GM13976 (cell line): ENCODE measurements around the gene APBB1IP.
A peak's percentile ranks its signal among the peaks of the same experiment; 100 is the strongest.
"Not testable (repeated sequence)": the region's sequence is repeated elsewhere in the genome, so short reads cannot be mapped to it uniquely, and the experiment has no call there.

Experiments
- DNase-seq: peaks from one replicate; pipeline ENCODE4 v3.0.0; 2012; ENCODE audit warnings: low spot score
- CTCF ChIP-seq: IDR thresholded peaks from 2 replicates; pipeline ENCODE4 v1.5.1; 2012; ENCODE audit warnings: borderline replicate concordance, mild to moderate bottlenecking; ENCODE audit not compliant: insufficient read depth; ENCODE audit errors: extremely low read depth, missing control alignments, control extremely low read depth
- in situ Hi-C: fragments of 300-500 bp; cut with MboI; formaldehyde crosslinking; loops from one replicate; pipeline ENCODE4 v1.12.0; 2022; ENCODE audit warnings: low sequenced_read_pairs, mixed read lengths, inconsistent platforms; ENCODE audit not compliant: unreplicated experiment

APBB1IP gene

GRCh38 chr10:26437637-26438461 is at the start of gene APBB1IP:
APBB1IP (plus strand) TSS chr10:26438341; CDS start chr10:26492327, 53,986 bp downstream.
- TF ChIP-seq CTCF = peak; percentile 19
- in situ Hi-C loops = no loop called here
- DNase-seq = peak; percentile 62

GRCh38 chr10:26389533-26389932 is 48.6 kb upstream of the APBB1IP start:
- in situ Hi-C loops = no loop called here
- DNase-seq = no peak
- no peak for TF ChIP-seq CTCF

GRCh38 chr10:26391701-26392695 is 46.1 kb upstream of the APBB1IP start:
- peak; percentile 36 for DNase-seq
- no peak for TF ChIP-seq CTCF
- in situ Hi-C loops = no loop called here

GRCh38 chr10:26398353-26398752 is 39.8 kb upstream of the APBB1IP start:
- DNase-seq, in situ Hi-C loops: not testable (repeated sequence)

GRCh38 chr10:26407406-26407969 is 30.7 kb upstream of the APBB1IP start:
- DNase-seq = no peak

GRCh38 chr10:26408858-26409494 is 29.2 kb upstream of the APBB1IP start:
- no peak for TF ChIP-seq CTCF

More at GRCh38 chr10:26407406-26407969, 30.7 kb upstream of the APBB1IP start:
- no peak for TF ChIP-seq CTCF
- in situ Hi-C loops = no loop called here

More at GRCh38 chr10:26408858-26409494, 29.2 kb upstream of the APBB1IP start:
- in situ Hi-C loops = no loop called here
- DNase-seq = no peak
